ENCODE data around the gene DNAJC30. TPM values are rescaled to one million over a fixed set of nuclear protein-coding genes. Genes with fewer than 3 reads are reported as not detected.
"Not testable (repeated sequence)": the region's sequence is repeated elsewhere in the genome, so short reads cannot be mapped to it uniquely, and the experiment has no call there.

DNAJC30 gene
- total and polyA plus RNA-seq, 2 donors from 2014 or later = 15.0 to 28.6 TPM

GRCh38 chr7:73659983-73660382, 23.3 kb downstream of the DNAJC30 start:
- intact Hi-C loops (cut with DNase I) = no loop called here
- Histone ChIP-seq H3K9ac (ENCODE audit: low read length in 3 of 3) (no peak overlapping the region), H3K36me3 (ENCODE audit: control insufficient read depth in 2 of 3, insufficient read depth in 3 of 3, low read length in 3 of 3) (no peaks in the 10 kb centered on the region), H3K9me3 (ENCODE audit: control insufficient read depth in 2 of 3, insufficient read depth in 1 of 3, low read length in 3 of 3) (peaks cover 0 to 7% (median 0%) of the 10 kb centered on the region in 3 donors), H3K4me1 (ENCODE audit: control insufficient read depth in 2 of 3, insufficient read depth in 2 of 3, low read depth in 1 of 3, low read length in 3 of 3) (no peaks in the 10 kb centered on the region), H3K4me3 (ENCODE audit: low read length in 3 of 3) (no peak overlapping the region), H3K27me3 (ENCODE audit: control insufficient read depth, insufficient read depth, low read length) (no peaks in the 10 kb centered on the region), H3K27ac (ENCODE audit: low read depth in 2 of 2, low read length in 2 of 2) (no peak overlapping the region)
- DNase-seq (peak in 1 of 5 donors; percentile 2), FAIRE-seq (no peak)
- no peak for TF ChIP-seq CTCF (IDR thresholded peaks at IDR 0.05; ENCODE audit: borderline replicate concordance, extremely low read depth, insufficient read depth)

- H3K27ac ChIP-seq (ENCODE audit: low read depth in 2 of 2, low read length in 2 of 2); H3K4me3 ChIP-seq (ENCODE audit: low read length in 3 of 3); H3K9ac ChIP-seq (ENCODE audit: low read length in 3 of 3); intact Hi-C loops (cut with DNase I); H3K4me1 ChIP-seq (ENCODE audit: control insufficient read depth in 2 of 3, insufficient read depth in 2 of 3, low read depth in 1 of 3, low read length in 3 of 3); DNase-seq; H3K36me3 ChIP-seq (ENCODE audit: control insufficient read depth in 2 of 3, insufficient read depth in 3 of 3, low read length in 3 of 3); FAIRE-seq; H3K9me3 ChIP-seq (ENCODE audit: control insufficient read depth in 2 of 3, insufficient read depth in 1 of 3, low read length in 3 of 3); H3K27me3 ChIP-seq (ENCODE audit: control insufficient read depth, insufficient read depth, low read length): not testable (repeated sequence)
Observed at GRCh38 chr7:73655309-73655708, 27.9 kb downstream of the DNAJC30 start.

- peaks cover 0 to 2% (median 0%) of the 10 kb centered on the region in 3 donors for H3K4me1 ChIP-seq (ENCODE audit: control insufficient read depth in 2 of 3, insufficient read depth in 2 of 3, low read depth in 1 of 3, low read length in 3 of 3)
- H3K9me3 ChIP-seq (ENCODE audit: control insufficient read depth in 2 of 3, insufficient read depth in 1 of 3, low read length in 3 of 3) = no peaks in the 10 kb centered on the region
- intact Hi-C loops (cut with DNase I) = no loop called here
- FAIRE-seq (no peak), DNase-seq (no peak)
- no peaks in the 10 kb centered on the region for H3K36me3 ChIP-seq (ENCODE audit: control insufficient read depth in 2 of 3, insufficient read depth in 3 of 3, low read length in 3 of 3)
- H3K27ac ChIP-seq (ENCODE audit: low read depth in 2 of 2, low read length in 2 of 2) = no peak overlapping the region
- H3K27me3 ChIP-seq (ENCODE audit: control insufficient read depth, insufficient read depth, low read length) = peaks cover 2% of the 10 kb centered on the region
- no peak overlapping the region for H3K4me3 ChIP-seq (ENCODE audit: low read length in 3 of 3)
- no peak for TF ChIP-seq CTCF (IDR thresholded peaks at IDR 0.05; ENCODE audit: borderline replicate concordance, extremely low read depth, insufficient read depth)
- no peak overlapping the region for H3K9ac ChIP-seq (ENCODE audit: low read length in 3 of 3)
Observed at GRCh38 chr7:73652541-73652949, 30.7 kb downstream of the DNAJC30 start.

- no peak for TF ChIP-seq CTCF (IDR thresholded peaks at IDR 0.05; ENCODE audit: borderline replicate concordance, extremely low read depth, insufficient read depth)
Observed at GRCh38 chr7:73650524-73650923, 32.7 kb downstream of the DNAJC30 start.

More at GRCh38 chr7:73650524-73650923, 32.7 kb downstream of the DNAJC30 start:
- no peak overlapping the region for H3K27ac ChIP-seq (ENCODE audit: low read depth in 2 of 2, low read length in 2 of 2)
- H3K9ac ChIP-seq (ENCODE audit: low read length in 3 of 3) = no peak overlapping the region
- no peaks in the 10 kb centered on the region for H3K9me3 ChIP-seq (ENCODE audit: control insufficient read depth in 2 of 3, insufficient read depth in 1 of 3, low read length in 3 of 3)
- peaks cover 0 to 2% (median 0%) of the 10 kb centered on the region in 3 donors for H3K4me1 ChIP-seq (ENCODE audit: control insufficient read depth in 2 of 3, insufficient read depth in 2 of 3, low read depth in 1 of 3, low read length in 3 of 3)
- no peak overlapping the region for H3K4me3 ChIP-seq (ENCODE audit: low read length in 3 of 3)
- FAIRE-seq (no peak), DNase-seq (peak in 1 of 5 donors; percentile 25)
- intact Hi-C loops (cut with DNase I) = no loop called here
- H3K27me3 ChIP-seq (ENCODE audit: control insufficient read depth, insufficient read depth, low read length) = peaks cover 2% of the 10 kb centered on the region
- no peaks in the 10 kb centered on the region for H3K36me3 ChIP-seq (ENCODE audit: control insufficient read depth in 2 of 3, insufficient read depth in 3 of 3, low read length in 3 of 3)

Measured in kidney (tissue), 14 donors.